ENCODE results near the gene CNPPD1.

The CNPPD1 gene

DNA sequence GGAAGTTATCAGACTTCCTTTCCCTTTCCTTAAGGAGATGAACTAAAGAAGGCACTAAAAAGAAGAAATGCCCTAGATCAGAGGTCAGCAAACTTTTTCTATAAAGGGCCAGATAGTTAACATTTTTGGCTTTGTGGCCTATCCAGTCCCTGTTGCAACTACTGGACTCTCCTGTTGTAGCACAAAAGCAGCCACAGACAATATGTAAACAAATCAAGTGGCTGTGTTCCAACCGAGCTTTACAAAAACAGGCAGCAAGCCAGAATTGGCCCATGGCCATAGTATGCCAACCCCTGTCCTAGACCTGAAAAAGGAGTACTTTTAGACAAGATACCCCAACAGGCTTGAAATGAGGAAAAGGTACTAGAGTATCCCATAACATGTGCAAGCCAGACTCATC is 27.1 kb downstream of the CNPPD1 start:
- no peaks in the 10 kb centered on the region for H3K27me3 ChIP-seq (ENCODE audit: low read depth, low read length)
- H3K4me1 ChIP-seq (ENCODE audit: low read length), result no peaks in the 10 kb centered on the region
- no peaks in the 10 kb centered on the region for H3K79me2 ChIP-seq (ENCODE audit: low read length)
- H2AFZ ChIP-seq (ENCODE audit: low read depth, low read length), result no peak overlapping the region
- H3K4me2 ChIP-seq (ENCODE audit: low read length), result no peak overlapping the region
- no peaks in the 10 kb centered on the region for H4K20me1 ChIP-seq (ENCODE audit: insufficient read depth, low read length)
- H3K9me3 ChIP-seq (ENCODE audit: insufficient read depth, low read length), result no peaks in the 10 kb centered on the region
- TF ChIP-seq EZH2phosphoT487 (IDR thresholded peaks at IDR 0.05; ENCODE audit: low read depth), result no peak
- TF ChIP-seq, protein P1, sequence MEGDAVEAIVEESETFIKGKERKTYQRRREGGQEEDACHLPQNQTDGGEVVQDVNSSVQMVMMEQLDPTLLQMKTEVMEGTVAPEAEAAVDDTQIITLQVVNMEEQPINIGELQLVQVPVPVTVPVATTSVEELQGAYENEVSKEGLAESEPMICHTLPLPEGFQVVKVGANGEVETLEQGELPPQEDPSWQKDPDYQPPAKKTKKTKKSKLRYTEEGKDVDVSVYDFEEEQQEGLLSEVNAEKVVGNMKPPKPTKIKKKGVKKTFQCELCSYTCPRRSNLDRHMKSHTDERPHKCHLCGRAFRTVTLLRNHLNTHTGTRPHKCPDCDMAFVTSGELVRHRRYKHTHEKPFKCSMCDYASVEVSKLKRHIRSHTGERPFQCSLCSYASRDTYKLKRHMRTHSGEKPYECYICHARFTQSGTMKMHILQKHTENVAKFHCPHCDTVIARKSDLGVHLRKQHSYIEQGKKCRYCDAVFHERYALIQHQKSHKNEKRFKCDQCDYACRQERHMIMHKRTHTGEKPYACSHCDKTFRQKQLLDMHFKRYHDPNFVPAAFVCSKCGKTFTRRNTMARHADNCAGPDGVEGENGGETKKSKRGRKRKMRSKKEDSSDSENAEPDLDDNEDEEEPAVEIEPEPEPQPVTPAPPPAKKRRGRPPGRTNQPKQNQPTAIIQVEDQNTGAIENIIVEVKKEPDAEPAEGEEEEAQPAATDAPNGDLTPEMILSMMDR (IDR thresholded peaks at IDR 0.05; ENCODE audit: low read depth, low read length), result no peak
- no peak overlapping the region for H3K4me3 ChIP-seq (ENCODE audit: low read length)
- no peaks in the 10 kb centered on the region for H3K36me3 ChIP-seq (replicated peaks; ENCODE audit: low read depth, low read length)
- H3K9ac ChIP-seq (ENCODE audit: low read length), result no peak overlapping the region
- no peak overlapping the region for H3K27ac ChIP-seq (ENCODE audit: low read length)

DNA sequence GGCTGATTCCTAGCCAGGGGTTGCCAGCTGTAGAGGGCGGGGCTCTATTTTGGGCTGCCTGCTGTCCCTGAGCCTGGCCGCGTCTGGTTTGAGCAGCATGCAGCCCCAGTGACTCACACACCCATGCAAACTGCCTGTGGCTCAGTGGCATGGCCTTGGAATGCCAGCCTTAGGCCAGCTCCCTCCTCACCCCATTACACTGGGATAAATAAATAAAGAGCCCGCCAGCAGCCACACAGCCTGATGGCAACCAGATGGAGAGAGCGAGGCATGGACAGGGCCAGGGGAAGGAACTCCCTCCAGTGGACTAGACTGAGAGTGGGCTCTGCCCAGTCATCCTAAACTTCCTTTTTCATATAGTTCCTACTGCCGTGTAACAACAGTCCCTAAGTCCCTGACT is 34.4 kb downstream of the CNPPD1 start:
- H3K9me3 ChIP-seq (ENCODE audit: insufficient read depth, low read length), result no peaks in the 10 kb centered on the region
- no peaks in the 10 kb centered on the region for H3K79me2 ChIP-seq (ENCODE audit: low read length)
- H3K9ac ChIP-seq (ENCODE audit: low read length), result no peak overlapping the region
- no peak overlapping the region for H2AFZ ChIP-seq (ENCODE audit: low read depth, low read length)
- H3K27ac ChIP-seq (ENCODE audit: low read length), result no peak overlapping the region
- no peak overlapping the region for H3K4me3 ChIP-seq (ENCODE audit: low read length)
- no peaks in the 10 kb centered on the region for H4K20me1 ChIP-seq (ENCODE audit: insufficient read depth, low read length)
- H3K4me2 ChIP-seq (ENCODE audit: low read length), result no peak overlapping the region
- no peaks in the 10 kb centered on the region for H3K36me3 ChIP-seq (replicated peaks; ENCODE audit: low read depth, low read length)
- no peaks in the 10 kb centered on the region for H3K4me1 ChIP-seq (ENCODE audit: low read length)
- TF ChIP-seq EZH2phosphoT487 (IDR thresholded peaks at IDR 0.05; ENCODE audit: low read depth), result no peak
- TF ChIP-seq, protein P1 (IDR thresholded peaks at IDR 0.05; ENCODE audit: low read depth, low read length), result no peak
- H3K27me3 ChIP-seq (ENCODE audit: low read depth, low read length), result no peaks in the 10 kb centered on the region

DNA sequence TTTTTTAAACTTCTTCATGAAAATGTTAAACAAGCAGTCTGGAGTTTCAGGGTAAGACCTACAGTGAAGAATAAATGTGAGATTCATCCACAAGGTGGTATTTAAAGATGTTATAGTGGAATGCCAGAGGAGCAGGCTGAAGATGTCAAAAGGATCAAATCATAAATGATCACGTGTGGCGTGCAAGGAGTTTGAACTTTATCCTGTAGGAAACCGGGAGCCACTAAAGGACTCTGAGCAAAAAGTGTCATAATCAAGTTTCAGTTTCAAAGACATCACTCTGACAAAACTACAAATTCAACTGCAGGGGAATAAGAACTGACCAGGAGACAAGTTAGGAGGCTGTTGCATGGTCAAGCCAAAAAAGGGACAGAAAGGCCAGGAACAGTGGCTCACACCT is 36.0 kb downstream of the CNPPD1 start:
- TF ChIP-seq, protein P1 (IDR thresholded peaks at IDR 0.05; ENCODE audit: low read depth, low read length), result no peak
- no peak for TF ChIP-seq EZH2phosphoT487 (IDR thresholded peaks at IDR 0.05; ENCODE audit: low read depth)
- Histone ChIP-seq H3K36me3 (replicated peaks; ENCODE audit: low read depth, low read length) (no peaks in the 10 kb centered on the region), H3K9me3 (ENCODE audit: insufficient read depth, low read length) (no peaks in the 10 kb centered on the region)

DNA sequence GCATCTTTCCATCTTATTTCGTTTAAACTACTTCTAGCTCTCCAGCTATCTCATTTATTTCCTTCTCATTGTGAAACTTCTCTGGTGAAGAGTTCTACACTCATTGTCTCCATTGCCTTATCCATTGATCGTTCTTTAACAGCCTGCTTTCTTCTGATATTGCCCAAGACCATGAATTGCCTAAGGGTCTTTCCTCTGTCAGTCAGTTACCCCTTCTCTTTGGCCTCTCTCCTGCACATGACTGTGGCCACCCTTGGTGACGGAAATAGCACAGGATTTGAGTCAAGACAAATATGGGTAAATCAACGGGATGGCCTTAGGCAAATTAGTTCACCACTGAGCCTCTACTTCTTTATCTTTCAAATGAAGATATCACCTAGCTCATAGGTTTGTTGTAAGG is 42.7 kb downstream of the CNPPD1 start:
- no peaks in the 10 kb centered on the region for H3K36me3 ChIP-seq (replicated peaks; ENCODE audit: low read depth, low read length)
- no peaks in the 10 kb centered on the region for H3K4me1 ChIP-seq (ENCODE audit: low read length)
- TF ChIP-seq, protein P1 (IDR thresholded peaks at IDR 0.05; ENCODE audit: low read depth, low read length), result no peak
- TF ChIP-seq EZH2phosphoT487 (IDR thresholded peaks at IDR 0.05; ENCODE audit: low read depth), result no peak
- H3K9me3 ChIP-seq (ENCODE audit: insufficient read depth, low read length), result no peaks in the 10 kb centered on the region
- H2AFZ ChIP-seq (ENCODE audit: low read depth, low read length), result no peak overlapping the region
- no peak overlapping the region for H3K4me2 ChIP-seq (ENCODE audit: low read length)
- H3K79me2 ChIP-seq (ENCODE audit: low read length), result no peaks in the 10 kb centered on the region
- no peaks in the 10 kb centered on the region for H4K20me1 ChIP-seq (ENCODE audit: insufficient read depth, low read length)
- H3K9ac ChIP-seq (ENCODE audit: low read length), result no peak overlapping the region
- H3K27ac ChIP-seq (ENCODE audit: low read length), result no peak overlapping the region
- H3K27me3 ChIP-seq (ENCODE audit: low read depth, low read length), result no peaks in the 10 kb centered on the region
- H3K4me3 ChIP-seq (ENCODE audit: low read length), result no peak overlapping the region

More for the DNA sequence above, 36.0 kb downstream of the CNPPD1 start:
- H3K4me2 ChIP-seq (ENCODE audit: low read length), result no peak overlapping the region
- no peaks in the 10 kb centered on the region for H3K27me3 ChIP-seq (ENCODE audit: low read depth, low read length)
- no peaks in the 10 kb centered on the region for H3K4me1 ChIP-seq (ENCODE audit: low read length)
- no peak overlapping the region for H3K9ac ChIP-seq (ENCODE audit: low read length)
- no peaks in the 10 kb centered on the region for H3K79me2 ChIP-seq (ENCODE audit: low read length)
- H4K20me1 ChIP-seq (ENCODE audit: insufficient read depth, low read length), result no peaks in the 10 kb centered on the region
- no peak overlapping the region for H3K4me3 ChIP-seq (ENCODE audit: low read length)
- H2AFZ ChIP-seq (ENCODE audit: low read depth, low read length), result no peak overlapping the region
- H3K27ac ChIP-seq (ENCODE audit: low read length), result no peak overlapping the region
